NCI-H524 (cell line): ENCODE results near the gene RSBN1.
"Not testable (repeated sequence)": the region's sequence is repeated elsewhere in the genome, so short reads cannot be mapped to it uniquely, and the experiment has no call there.

ENCODE experiments used
- DNase-seq, 2 experiments: peaks; one replicate each; lab custom pipeline; 2025; lab: John Stamatoyannopoulos, UW

RSBN1 gene

GRCh38 chr1:113811888-113812660 lies at the start of gene RSBN1:
RSBN1 (minus strand) TSS chr1:113812476; CDS start chr1:113812412, 64 bp downstream.
- peak; percentile 98 to 99 for DNase-seq

DNA sequence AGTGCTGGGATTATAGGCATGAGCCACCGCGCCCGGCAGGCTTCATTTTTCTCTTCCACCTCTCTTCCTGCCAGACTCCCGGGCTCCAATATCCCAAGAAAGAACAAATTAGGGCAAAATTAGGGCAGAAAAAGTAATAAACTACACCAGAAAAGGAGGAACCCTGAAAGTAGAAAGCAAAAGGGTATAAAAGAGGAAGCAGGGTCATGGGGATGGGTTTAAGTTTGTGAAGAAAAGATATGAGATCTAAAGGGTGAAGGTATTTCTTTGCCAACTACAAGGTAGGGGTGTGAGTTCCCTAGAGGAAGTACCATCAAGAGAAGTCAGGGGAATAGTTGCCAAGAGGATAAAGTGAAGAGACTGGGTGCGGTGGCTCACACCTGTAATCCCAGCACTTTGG lies 49.4 kb upstream of the RSBN1 start:
- no peak for DNase-seq

DNA sequence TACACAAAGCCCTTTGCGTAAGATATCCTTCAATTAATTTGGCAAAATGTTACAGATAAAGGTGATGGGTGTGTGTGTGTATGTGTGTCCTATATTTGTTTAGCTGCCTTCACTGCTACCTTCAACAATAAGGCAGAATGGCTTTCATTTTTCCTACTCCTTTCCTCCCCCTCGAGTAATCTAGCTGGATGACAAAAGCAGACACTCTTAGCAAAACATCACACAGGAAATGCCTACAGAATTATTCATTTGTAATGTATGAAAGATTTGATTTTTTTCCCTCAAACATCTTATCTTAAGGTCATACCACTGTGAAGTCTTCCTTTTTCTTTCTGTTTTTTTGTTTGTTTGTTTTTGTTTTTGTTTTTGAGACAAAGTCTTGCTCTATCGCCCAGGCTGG lies 48.6 kb upstream of the RSBN1 start:
- DNase-seq: no peak

GRCh38 chr1:113859478-113860175 lies 47.4 kb upstream of the RSBN1 start:
- no peak for DNase-seq

DNA sequence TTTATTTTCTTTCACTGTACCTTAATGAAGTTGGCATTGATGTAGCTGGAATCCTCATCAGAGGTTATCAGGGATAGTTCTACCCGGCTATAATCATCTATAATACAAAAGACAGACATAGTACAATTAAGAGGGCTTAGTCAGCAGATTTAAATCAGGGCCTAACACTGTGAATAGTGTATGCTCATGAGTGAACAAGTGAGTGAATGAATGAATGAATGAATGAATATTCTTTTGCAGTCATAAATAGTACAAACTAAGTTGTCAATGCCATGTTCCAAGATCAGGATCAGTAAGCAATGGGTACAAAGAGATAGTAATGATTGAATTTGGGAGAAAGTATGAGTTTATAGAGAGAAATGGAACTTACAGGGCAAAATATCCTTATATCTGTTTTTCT lies 46.7 kb upstream of the RSBN1 start:
- no peak for DNase-seq

DNA sequence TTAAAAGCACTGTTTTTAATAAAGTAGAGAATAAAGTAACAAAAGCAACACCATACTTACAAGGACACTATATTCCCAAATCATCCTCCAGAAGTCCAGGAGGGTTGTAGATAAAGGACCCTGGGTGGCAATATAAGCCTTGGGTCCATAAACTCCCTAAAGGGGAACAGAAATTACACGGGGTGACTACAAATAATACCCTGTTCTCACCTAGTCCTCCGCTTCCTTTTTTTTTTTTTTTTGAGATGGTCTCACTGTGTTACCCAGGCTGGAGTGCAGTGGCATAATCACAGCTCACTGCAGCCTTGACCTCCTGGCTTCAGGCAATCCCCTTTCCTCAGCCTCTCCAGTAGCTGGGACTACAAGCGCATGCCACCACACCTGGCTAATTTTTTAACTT lies 46.1 kb upstream of the RSBN1 start:
- DNase-seq: no peak

DNA sequence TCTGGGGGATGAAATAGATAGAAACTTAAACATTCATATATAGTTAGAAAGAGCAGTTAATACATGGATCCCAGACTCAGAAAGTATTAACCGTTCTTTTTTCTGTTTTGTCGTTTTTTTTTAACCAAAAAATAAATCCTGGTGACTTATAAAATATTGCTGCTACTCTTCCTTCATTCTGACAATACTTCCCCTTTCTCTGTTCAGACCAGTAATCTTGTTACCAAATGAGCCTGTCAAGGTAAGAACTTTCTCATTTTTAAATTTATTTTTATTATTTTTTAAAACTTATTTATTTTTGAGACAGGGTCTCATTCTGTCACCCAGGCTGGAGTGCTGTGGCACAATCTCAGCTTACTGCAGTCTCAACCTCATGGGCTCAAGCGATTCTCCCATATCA lies 45.5 kb upstream of the RSBN1 start:
- DNase-seq: no peak

- no peak for DNase-seq
Measured at GRCh38 chr1:113856401-113856790, 44.1 kb upstream of the RSBN1 start.

DNA sequence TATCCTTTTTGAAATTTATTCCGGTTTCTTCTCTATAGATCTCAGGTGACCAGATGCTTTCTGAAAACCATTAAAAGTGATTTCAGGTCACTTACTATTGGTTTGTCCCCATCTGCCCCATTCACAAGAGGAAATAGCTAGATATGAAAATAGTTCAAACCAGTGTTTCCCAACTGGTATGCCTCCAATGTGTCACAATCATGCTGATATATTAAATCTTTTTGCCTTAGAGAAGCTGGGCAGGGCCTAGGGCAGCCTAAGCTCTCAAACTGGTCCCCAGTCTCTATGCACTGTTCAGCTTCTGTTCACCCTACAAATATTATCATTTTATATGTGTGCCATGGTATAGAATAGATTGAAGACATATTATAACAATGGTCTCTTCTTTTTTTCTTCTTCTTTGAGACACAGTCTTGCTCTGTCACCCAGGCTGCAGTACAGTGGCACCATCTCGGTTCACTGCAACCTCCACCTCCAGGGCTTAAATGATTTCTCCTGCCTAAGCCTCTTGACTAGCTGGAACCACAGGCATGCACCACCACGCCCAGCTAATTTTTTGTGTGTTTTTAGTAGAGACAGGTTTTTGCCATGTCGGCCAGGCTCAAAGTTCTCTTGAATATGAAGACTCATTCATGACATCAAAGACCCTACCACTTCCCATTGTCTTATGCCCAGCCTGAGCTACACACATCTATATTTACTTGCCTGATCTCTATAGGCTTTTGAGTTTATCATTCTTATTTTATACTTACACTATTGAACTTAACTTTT lies 43.5 kb upstream of the RSBN1 start:
- DNase-seq: no peak

- DNase-seq: no peak
Measured at GRCh38 chr1:113854234-113854633, 42.0 kb upstream of the RSBN1 start.

DNA sequence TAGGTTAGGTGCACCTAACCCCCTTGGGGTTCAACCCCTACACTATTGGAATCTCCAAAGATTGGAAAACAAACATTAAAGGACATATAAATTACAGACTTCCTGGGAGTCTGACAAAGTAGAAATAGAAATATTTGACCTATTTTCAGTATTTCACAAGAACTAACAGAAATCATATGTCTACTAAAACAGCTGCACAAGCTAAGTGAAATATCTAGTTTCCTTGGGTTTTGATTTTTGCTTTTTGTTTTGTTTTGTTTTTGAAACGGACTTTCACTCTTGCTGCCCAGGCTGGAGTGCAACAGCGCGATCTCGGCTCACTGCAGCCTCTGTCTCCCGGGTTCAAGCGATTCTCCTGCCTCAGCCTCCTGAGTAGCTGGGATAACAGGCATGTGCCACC lies 40.4 kb upstream of the RSBN1 start:
- not testable (repeated sequence) for DNase-seq

DNA sequence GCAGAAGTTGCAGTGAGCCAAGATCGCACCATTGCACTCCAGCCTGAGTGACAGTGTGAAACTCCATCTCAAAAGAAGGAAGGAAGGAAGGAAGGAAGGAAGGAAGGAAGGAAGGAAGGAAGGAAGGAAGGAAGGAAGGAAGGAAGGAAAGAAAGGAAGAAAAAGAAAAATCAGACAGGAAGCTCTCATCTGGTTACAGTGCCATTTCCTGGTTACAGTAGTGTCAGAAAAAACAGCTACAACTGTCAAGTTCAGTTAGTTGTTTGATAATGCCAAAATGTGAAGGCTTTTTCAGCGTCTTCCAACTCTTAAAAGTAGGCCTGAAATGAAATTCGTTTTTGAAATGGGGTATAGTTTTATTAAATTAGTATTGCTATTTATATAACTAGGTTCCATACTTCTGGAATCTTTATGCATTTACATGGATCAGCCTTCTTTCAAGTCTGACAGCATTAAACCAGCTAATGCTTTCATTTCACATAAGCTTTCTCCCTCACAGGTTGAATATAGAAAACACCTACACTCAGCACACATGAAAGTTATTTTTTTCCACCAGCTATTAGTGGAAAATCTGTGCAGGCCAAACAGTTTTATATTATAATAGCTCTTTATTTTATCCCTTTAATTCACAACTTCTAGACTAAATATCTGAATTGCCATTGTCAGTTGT lies 38.0 kb upstream of the RSBN1 start:
- no peak for DNase-seq

GRCh38 chr1:113849072-113849471 lies 36.8 kb upstream of the RSBN1 start:
- no peak for DNase-seq

DNA sequence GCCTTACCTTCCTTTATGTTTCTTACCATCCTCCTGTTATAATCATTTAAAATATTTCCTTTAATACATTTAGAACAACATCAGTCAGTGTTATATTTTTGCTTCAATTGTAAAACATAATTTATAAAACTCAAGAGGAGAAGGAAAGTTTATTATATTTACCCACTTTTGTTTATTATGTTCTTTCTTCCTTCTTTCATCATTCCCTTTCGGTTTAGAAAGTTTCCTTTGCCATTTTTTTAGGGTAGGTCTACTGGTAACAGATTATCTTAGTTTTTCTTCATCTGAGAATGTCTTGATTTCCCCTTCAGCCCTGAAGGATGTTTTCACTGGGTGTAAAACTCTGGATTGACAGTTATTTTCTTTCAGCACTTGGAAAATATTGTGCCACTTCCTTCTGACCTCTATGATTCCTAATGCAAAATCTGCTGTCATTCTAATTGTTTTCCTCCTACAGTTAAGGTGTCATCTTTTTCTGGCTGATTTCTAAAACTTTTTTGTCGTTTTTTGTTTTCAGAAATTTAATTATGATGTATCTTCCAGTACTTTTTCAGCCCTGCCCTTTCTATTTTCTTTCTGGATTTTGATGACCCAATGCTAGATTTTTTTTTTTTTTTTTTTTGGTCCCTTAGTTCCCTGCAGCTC lies 34.2 kb upstream of the RSBN1 start:
- DNase-seq: no peak

DNA sequence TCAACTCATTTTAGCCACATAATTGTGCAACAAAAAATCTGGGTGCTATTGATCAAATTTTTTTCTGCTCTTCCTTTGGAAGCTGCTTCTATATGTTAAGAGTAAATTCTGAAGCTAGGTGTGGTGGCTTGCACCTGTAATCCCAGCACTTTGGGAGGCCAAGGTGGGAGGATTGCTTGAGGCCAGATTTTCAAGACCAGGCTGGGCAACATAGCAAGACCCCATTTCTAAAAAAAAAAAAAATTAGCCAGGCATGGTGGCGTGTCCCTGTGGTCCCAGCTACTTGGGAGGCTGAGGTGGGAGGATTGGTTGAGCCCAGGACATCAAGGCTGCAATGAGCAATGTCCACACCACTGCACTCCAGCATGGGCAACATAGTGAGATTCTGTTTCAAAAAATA lies 24.3 kb upstream of the RSBN1 start:
- no peak for DNase-seq

- peak in 1 of 2 experiments; percentile 43 for DNase-seq
Measured at GRCh38 chr1:113835686-113836290, 23.5 kb upstream of the RSBN1 start.

DNA sequence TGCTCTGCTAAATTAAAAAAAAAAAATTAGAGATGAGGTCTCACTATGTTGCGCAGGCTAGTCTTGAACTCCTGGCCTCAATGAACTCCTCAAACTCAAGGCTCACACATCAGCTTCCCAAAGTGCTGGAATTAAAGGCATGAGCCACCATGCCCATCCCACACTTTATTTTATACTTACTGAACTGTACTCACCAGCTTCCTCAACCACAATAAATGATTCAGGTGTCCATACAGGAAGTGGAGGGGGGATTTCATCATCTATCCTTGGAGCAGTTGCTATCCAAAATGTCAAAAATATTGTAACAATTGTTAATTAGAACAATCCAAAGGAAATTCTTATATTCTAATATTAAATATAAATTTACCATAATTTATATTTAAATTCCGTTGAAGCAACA lies 22.4 kb upstream of the RSBN1 start:
- no peak for DNase-seq

DNA sequence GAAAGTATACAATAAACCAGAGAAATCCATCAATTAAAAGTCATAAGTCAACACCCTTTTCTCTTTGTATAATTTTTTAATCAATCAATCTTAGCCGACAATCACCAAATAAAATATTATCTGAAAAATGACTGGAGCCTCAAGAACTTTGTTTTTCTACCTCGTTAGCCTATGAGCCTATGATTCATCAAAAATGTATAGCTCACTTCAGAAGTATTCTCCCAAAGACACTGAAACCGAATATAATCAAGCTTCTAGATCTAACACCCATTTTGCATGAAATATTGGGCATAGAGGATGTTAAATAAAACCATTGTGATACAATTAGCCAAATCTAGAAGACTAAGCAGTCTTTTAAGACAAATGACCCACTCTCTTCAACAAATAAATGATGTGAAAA lies 17.8 kb upstream of the RSBN1 start:
- no peak for DNase-seq

DNA sequence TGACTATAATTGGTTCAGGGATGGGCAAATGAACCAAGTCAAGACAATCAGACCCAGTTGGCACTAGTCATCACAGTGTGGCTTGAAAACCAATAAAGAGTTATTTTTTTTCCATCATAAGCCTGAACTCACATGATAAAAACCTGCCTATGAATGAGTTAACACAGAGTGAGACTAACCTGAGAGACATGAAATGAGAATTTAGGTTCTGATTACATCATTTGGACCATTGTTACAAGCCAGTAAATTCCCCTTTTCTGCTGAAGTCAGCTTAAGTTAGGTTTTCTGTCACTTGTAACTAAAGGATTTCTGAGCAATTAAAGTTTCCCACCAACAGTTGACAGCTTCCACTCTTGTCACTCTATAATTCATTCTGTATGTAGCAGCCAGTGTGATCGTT lies 9.6 kb upstream of the RSBN1 start:
- no peak for DNase-seq

DNA sequence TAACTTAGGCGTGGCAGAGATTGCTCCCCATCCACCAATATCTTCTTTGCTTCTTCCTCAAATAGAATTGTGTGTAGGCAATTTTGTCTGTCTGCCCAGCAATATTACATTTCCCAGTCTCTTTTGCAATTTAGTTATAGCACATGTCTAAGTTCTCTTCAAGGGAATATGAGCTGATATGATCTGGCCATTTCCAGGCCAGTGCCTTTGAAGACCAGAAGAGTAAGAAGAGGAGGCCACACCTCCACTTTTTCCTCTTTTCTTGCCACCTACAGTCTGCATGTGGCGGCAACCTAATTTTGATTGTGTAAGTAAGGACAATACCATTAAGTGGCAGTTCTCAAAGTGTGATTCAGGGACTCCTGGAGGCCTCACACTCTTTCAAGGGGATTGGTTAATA lies 6.3 kb upstream of the RSBN1 start:
- DNase-seq: no peak

DNA sequence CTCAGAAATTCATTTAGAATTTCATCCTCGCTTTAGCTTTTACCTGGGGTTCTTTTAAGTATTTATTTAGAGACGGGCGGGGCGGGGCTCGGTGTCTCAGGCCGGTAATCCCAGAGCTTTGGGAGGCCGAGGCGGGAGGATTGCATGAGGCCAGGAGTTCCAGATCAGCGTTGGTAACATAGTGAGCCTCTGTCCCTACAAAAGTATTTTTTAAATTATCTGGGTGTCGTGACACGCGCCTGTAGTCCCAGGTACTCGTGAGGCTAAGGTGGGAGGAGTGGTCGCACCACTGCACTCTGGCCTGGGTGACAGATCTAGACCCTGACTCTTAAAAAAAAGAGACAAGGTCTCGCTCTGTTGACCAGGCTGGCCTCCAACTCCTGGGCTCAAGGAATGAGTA lies 942 bp upstream of the RSBN1 start:
- no peak for DNase-seq
